Endodermal cell (in vitro differentiated cells): ENCODE results near the gene GPC2. TPM values are rescaled to one million over a fixed set of nuclear protein-coding genes. Genes with fewer than 3 reads are reported as not detected.
"Not testable (repeated sequence)": the region's sequence is repeated elsewhere in the genome, so short reads cannot be mapped to it uniquely, and the experiment has no call there.

Experiments used
- DNase-seq: peaks from one replicate; pipeline ENCODE4 v3.0.0-alpha.2; 2017
- H3K27ac ChIP-seq: 2 replicates; pipeline ENCODE4 v1.5.1; 2013; ENCODE audit warnings: mild to moderate bottlenecking, low read depth, low read length, moderate library complexity
- H3K27me3 ChIP-seq: 2 replicates; pipeline ENCODE4 v1.6.1; 2013; ENCODE audit warnings: mild to moderate bottlenecking, low read length, moderate library complexity; ENCODE audit not compliant: insufficient read depth, control insufficient read depth, poor library complexity, severe bottlenecking
- H3K36me3 ChIP-seq: 2 replicates; pipeline ENCODE4 v1.7.0; 2013; ENCODE audit warnings: mild to moderate bottlenecking, low read length, moderate library complexity; ENCODE audit not compliant: control insufficient read depth, insufficient read depth
- H3K4me1 ChIP-seq: one replicate; pipeline ENCODE4 v1.7.0; 2013; ENCODE audit warnings: low read length; ENCODE audit not compliant: control insufficient read depth, insufficient read depth
- H3K4me3 ChIP-seq: 2 replicates; pipeline ENCODE4 v1.5.1; 2013; ENCODE audit warnings: mild to moderate bottlenecking, low read length, moderate library complexity
- H3K9ac ChIP-seq: 2 replicates; pipeline ENCODE4 v1.6.1; 2013; ENCODE audit warnings: mild to moderate bottlenecking, low read length, moderate library complexity; ENCODE audit not compliant: poor library complexity, severe bottlenecking; ENCODE audit errors: extremely low read depth
- H3K9me3 ChIP-seq: 2 replicates; pipeline ENCODE4 v1.6.1; 2013; ENCODE audit warnings: mild to moderate bottlenecking, low read length, moderate library complexity; ENCODE audit not compliant: control insufficient read depth
- H3K27ac Mint-ChIP-seq: 2 replicates; pipeline ENCODE4 v1.8.0; 2020; ENCODE audit warnings: mixed read lengths
- H3K27me3 Mint-ChIP-seq: 2 replicates; pipeline ENCODE4 v1.8.0; 2021; ENCODE audit warnings: mild to moderate bottlenecking, mixed read lengths; ENCODE audit not compliant: insufficient read depth
- H3K36me3 Mint-ChIP-seq: 2 replicates; pipeline ENCODE4 v1.8.0; 2020; ENCODE audit warnings: low read depth, mixed read lengths
- H3K4me1 Mint-ChIP-seq: 2 replicates; pipeline ENCODE4 v1.8.0; 2020; ENCODE audit warnings: mixed read lengths
- H3K4me3 Mint-ChIP-seq: 2 replicates; pipeline ENCODE4 v1.8.0; 2020; ENCODE audit warnings: mild to moderate bottlenecking, moderate library complexity, mixed read lengths
- H3K9me3 Mint-ChIP-seq: 2 replicates; pipeline ENCODE4 v1.8.0; 2020; ENCODE audit warnings: mild to moderate bottlenecking, mixed read lengths
- WGBS, 2 experiments: methylation state at CpG; one replicate each; pipeline versions ENCODE4 v1.1.5 to v1.1.7; 2013; ENCODE audit warnings: missing lambda C conversion rate in 2 of 2, mixed read lengths in 1 of 2; ENCODE audit not compliant: insufficient coverage in 1 of 2, insufficient read length in 1 of 2; 5-methylcytosine and 5-hydroxymethylcytosine counted together
- total RNA-seq, 2 donors: library from RNA; stranded (reverse); fragmentation: NEBNext Ultra II Directional in 1 of 2; extraction: Animal tissue kit (Norgen Biotek cat#: 25700) in 1 of 2; gene quantifications; 2 replicates in 1 of 2; 3 replicates in 1 of 2; pipeline ENCODE4 v1.2.1, GENCODE V29; 2021
- TF ChIP-seq, protein P1 (sequence below): fragments of 200-600 bp; sonication (generic); conservative IDR thresholded peaks from 2 replicates; pipeline ENCODE4 v1.5.0; 2021; ENCODE audit warnings: antibody characterized with exemption, mild to moderate bottlenecking

The GPC2 gene
- total RNA-seq, 2 donors from 2014 or later, result 39.3 to 56.1 TPM

- no peaks in the 10 kb centered on the region for H3K36me3 Mint-ChIP-seq
- WGBS, 2 experiments, result 19 to 27% methylated on average over 15 to 24 of the region's 24 CpGs
- peak overlapping the region; percentile 52 for H3K4me3 ChIP-seq
Observed at GRCh38 chr7:100130608-100131453, 46.4 kb downstream of the GPC2 start.

GRCh38 chr7:100130220-100130607 is 47.0 kb downstream of the GPC2 start:
- H3K4me3 Mint-ChIP-seq, H3K27ac Mint-ChIP-seq, H3K27ac ChIP-seq, H3K9ac ChIP-seq, DNase-seq, H3K4me1 ChIP-seq, H3K4me1 Mint-ChIP-seq, H3K36me3 Mint-ChIP-seq, H3K36me3 ChIP-seq, H3K9me3 ChIP-seq, H3K4me3 ChIP-seq, H3K9me3 Mint-ChIP-seq: not testable (repeated sequence)
- H3K27me3 ChIP-seq, result peaks cover 12% of the 10 kb centered on the region
- peaks cover 27% of the 10 kb centered on the region for H3K27me3 Mint-ChIP-seq
- WGBS, 2 experiments, result 83 to 96% methylated on average over 1 of the region's 1 CpG

More at GRCh38 chr7:100130608-100131453, 46.4 kb downstream of the GPC2 start:
- TF ChIP-seq, protein P1, sequence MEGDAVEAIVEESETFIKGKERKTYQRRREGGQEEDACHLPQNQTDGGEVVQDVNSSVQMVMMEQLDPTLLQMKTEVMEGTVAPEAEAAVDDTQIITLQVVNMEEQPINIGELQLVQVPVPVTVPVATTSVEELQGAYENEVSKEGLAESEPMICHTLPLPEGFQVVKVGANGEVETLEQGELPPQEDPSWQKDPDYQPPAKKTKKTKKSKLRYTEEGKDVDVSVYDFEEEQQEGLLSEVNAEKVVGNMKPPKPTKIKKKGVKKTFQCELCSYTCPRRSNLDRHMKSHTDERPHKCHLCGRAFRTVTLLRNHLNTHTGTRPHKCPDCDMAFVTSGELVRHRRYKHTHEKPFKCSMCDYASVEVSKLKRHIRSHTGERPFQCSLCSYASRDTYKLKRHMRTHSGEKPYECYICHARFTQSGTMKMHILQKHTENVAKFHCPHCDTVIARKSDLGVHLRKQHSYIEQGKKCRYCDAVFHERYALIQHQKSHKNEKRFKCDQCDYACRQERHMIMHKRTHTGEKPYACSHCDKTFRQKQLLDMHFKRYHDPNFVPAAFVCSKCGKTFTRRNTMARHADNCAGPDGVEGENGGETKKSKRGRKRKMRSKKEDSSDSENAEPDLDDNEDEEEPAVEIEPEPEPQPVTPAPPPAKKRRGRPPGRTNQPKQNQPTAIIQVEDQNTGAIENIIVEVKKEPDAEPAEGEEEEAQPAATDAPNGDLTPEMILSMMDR, result peak; percentile 93
- Mint-ChIP-seq H3K4me3 (no peak overlapping the region), H3K4me1 (peaks cover 3% of the 10 kb centered on the region), H3K27ac (no peak overlapping the region), H3K27me3 (peaks cover 30% of the 10 kb centered on the region), H3K9me3 (no peaks in the 10 kb centered on the region)
- Histone ChIP-seq H3K27me3 (peaks cover 12% of the 10 kb centered on the region), H3K36me3 (no peaks in the 10 kb centered on the region), H3K9ac (no peak overlapping the region), H3K4me1 (no peaks in the 10 kb centered on the region), H3K27ac (no peak overlapping the region), H3K9me3 (no peaks in the 10 kb centered on the region)
- DNase-seq, result peak; percentile 98

DNA sequence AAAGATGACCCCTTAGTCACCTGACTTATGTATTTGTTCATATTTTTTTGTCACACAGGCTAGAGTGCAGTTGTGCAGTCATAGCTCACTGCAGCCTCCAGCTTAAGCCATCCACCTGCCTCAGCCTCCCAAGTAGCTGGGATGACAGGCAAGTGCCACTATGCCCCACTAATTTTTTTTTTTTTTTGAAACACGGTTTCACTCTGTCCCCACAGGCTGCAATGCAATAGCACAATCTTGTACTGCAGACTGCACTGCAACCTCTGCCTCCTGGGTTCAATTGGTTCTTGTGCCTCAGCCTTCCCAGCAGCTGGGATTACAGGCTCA is 48.6 kb downstream of the GPC2 start:
- H3K27ac ChIP-seq, result no peak overlapping the region
- DNase-seq, result no peak
- H3K27me3 Mint-ChIP-seq, result peaks cover 27% of the 10 kb centered on the region
- no peaks in the 10 kb centered on the region for H3K36me3 ChIP-seq
- H3K9me3 ChIP-seq, result no peaks in the 10 kb centered on the region
- TF ChIP-seq, protein P1, result no peak
- H3K9ac ChIP-seq, result no peak overlapping the region
- no peaks in the 10 kb centered on the region for H3K9me3 Mint-ChIP-seq
- H3K27ac Mint-ChIP-seq, result no peak overlapping the region
- H3K4me1 ChIP-seq, result no peaks in the 10 kb centered on the region
- peaks cover 3% of the 10 kb centered on the region for H3K4me1 Mint-ChIP-seq
- no peak overlapping the region for H3K4me3 Mint-ChIP-seq
- H3K36me3 Mint-ChIP-seq, result no peaks in the 10 kb centered on the region
- peaks cover 12% of the 10 kb centered on the region for H3K27me3 ChIP-seq
- WGBS, 2 experiments, result 97% methylated on average over 1 of the region's 1 CpG; no CpG with 5 or more reads in 1 of the 2 experiments
- no peak overlapping the region for H3K4me3 ChIP-seq
